Measurements from ENCODE around the gene TOMM40.
"Not testable (repeated sequence)": the region's sequence is repeated elsewhere in the genome, so short reads cannot be mapped to it uniquely, and the experiment has no call there.

TOMM40 gene

DNA sequence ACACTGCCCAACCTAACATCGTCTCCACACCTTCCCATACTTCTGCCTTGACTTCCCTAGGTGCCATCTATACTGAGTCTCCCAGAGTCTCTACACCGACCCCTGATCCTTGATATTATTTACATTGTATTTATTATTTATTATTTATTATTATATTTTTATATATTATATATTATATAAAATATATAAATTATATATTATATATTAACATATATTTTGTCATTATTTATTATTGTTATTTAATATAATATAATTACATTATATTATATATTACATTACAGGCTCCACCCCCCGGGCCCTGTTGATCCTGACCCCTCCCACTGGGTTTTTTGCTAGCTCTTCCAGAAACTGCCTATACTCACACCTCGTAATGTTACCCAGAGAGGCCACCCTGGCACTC lies 18.4 kb upstream of the TOMM40 start:
- DNase-seq: no peak

DNA sequence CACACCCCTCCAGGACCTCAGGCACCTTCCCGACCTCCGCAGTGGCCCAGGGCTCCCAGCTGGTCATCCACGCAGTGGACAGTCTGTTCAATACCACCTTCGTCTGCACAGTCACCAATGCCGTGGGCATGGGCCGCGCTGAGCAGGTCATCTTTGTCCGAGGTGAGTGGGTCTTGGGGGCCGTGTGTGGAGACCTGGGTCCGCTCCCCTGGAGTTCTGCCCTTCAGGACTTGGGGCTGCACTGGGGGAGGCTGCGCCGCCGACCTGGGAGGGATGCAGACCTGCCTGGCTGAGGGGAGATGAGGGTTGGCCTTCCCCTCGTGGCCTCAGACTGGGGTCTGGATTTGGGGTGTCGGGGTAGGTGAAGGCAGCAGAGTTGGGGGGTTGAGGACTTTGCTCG lies 16.7 kb upstream of the TOMM40 start:
- no peak for DNase-seq

DNA sequence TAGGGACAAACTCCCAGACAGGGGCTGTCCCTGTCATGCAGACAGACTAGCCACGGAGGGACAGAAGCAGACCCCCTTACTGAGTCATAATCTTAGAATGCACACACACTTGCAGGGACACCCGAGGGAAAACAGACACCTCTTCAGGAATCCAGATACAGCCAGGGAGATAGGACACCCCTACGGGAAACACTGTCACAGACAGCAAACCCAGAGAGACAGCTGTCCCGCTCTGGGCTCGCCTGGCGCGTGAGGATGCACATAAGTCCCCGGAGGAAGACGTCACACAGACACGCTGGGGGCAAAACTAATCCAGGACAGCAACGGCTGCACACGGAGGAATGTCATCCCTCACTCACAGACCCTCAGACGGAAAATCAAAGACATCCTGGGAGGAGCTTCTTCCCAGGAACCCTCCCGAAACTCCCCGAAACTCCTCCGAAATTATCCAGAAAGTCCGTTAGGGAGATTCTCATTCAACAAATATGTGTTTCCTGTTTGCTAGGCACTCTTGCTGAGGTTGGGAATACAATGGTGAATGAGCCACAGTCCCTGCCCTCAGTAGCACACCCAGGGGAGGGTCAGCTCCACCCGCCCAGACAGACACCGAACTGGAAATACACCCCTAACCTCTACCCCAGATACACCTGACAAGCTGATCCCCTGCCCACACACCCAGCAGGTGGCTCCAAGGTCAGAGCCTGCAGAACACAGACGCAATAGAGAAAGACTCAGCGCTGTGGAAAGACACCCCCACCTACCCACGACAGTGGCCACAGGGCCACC lies 15.2 kb upstream of the TOMM40 start:
- no peak for DNase-seq

DNA sequence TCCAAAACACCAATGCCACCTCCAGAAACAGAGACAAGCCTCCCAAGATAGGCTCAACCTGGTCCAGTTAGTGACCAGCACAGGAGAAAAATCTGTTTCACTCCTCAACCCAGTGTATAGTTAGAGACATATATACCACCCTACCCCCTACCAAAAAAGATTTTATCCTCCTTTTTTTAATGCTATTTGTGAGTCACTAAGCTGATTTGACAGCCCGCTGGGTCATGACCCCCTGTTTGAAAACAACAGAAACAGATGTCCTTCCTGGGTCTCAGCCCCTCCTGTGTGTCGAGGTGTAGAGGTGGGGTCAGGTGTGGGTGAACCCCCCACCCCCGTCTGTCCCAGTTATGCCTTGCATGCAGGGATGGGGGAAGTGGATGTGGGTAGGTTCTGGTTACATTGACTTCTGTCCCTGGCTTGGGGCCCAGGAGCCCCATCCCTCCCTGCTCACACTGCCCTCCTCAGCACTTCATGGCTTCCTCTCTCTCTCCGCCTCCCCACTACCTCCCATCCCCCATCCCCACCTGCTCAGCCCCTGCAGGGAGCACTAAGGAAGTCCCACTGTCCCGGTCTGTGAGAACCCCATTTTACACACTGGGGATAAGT lies 14.0 kb upstream of the TOMM40 start:
- DNase-seq: no peak

DNA sequence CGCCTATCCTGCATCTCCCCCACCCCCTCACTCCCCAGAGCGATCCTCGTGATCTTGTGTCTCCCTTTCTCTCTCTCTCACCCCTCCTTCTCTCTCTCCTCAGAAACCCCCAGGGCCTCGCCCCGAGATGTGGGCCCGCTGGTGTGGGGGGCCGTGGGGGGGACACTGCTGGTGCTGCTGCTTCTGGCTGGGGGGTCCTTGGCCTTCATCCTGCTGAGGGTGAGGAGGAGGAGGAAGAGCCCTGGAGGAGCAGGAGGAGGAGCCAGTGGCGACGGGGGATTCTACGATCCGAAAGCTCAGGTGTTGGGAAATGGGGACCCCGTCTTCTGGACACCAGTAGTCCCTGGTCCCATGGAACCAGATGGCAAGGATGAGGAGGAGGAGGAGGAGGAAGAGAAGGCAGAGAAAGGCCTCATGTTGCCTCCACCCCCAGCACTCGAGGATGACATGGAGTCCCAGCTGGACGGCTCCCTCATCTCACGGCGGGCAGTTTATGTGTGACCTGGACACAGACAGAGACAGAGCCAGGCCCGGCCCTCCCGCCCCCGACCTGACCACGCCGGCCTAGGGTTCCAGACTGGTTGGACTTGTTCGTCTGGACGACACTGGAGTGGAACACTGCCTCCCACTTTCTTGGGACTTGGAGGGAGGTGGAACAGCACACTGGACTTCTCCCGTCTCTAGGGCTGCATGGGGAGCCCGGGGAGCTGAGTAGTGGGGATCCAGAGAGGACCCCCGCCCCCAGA lies 12.8 kb upstream of the TOMM40 start:
- DNase-seq: no peak

DNA sequence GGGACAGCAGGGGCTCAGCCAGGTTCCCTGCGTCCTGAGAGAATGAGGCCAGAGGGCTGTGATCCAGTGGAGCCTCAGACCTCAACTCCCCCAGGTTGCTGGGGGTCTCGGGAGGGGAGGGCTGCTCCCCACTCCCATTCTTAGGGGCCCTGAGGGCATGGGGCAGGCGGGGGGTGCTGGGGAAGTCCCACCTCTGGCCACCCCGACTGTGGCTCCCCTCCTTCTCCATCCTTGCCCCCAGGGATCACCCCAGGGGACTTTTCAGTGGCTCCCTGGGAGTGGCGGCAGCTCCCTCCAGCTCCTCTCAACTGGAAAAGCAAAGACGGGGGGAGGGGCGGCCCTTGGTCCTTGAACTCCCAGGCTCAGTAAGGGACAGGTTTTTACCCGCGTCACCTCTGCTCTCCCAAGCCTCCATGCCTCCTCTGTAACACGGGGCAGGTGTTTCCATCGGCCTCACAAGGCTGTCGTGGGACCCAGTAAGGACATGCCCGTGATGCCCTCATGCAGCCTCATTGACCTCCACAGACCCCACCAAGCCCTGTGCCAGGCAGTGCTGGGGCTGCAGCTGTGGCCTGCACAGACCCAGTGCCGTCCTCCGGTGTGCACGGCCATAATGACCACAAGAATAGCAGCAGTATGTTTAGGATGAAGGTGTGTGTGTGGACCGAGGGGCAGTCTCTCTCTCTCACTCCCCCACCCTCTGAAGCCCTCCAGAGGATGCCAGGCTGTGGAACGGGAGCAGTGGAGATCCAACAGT lies 11.6 kb upstream of the TOMM40 start:
- DNase-seq: no peak

DNA sequence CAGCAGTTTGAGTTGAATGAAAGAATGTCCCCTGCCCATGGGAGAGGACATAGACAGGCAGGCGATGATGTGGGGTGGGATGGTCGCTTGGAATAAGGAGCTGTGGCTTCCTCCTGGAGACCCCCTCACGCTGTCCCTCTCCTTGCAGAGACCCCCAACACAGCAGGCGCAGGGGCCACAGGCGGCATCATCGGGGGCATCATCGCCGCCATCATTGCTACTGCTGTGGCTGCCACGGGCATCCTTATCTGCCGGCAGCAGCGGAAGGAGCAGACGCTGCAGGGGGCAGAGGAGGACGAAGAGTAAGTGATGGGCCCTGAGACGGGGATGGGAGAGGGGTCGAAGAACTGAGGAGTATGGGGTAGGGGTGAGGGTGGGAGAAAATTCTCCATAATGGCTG lies 9.0 kb upstream of the TOMM40 start:
- DNase-seq: no peak

DNA sequence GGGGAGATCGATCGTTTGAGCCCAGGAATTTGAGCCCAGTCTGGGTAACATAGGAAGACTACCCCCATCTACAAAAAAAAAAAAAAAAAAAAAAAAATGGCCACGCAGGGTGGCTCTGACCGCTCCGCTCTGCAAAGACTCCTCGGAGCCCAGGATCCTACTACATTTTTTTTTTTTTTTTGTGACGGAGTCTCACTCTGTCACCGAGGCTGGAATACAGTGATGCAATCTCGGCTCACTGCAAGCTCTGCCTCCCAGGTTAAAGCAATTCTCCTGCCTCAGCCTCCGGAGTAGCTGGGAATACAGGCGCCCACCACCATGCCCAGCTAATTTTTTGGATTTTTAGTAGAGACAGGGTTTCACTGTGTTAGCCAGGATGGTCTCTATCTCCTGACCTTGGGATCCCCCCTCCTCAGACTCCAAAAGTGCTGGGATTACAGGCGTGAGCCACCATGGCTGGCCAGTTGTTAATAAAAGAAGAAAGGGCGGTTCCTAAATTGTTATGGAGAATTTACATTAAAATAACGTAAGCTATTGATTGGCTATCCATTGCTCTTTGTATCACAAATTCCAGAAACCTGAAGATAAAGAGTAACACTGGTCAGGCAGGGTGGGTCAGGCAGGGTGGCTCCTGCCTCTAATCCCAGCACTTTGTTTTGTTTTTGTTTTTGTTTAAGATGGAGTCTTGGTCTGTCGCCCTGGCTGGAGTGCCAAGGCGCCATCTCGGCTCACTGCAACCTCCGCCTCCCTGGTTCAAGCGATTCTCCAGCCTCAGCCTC lies 8.2 kb upstream of the TOMM40 start:
- not testable (repeated sequence) for DNase-seq

DNA sequence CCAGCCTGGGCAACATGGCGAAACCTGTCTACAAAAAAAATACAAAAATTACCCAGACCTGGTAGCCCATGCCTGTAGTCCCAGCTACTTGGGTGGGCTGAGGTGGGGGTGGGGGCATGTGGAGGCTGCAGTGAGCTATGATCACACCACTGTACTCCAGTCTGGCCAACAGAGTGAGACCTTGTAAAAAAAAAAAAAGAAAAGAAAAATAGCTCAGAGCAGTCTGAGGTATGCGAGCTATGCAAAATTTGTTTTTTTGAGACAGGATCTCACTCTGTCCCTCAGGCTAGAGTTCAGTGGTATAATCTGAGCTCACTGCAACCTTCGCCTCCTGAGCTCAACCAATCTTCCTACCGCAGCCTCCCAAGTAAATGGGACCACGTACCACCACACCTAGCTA lies 7.1 kb upstream of the TOMM40 start:
- no peak for DNase-seq

DNA sequence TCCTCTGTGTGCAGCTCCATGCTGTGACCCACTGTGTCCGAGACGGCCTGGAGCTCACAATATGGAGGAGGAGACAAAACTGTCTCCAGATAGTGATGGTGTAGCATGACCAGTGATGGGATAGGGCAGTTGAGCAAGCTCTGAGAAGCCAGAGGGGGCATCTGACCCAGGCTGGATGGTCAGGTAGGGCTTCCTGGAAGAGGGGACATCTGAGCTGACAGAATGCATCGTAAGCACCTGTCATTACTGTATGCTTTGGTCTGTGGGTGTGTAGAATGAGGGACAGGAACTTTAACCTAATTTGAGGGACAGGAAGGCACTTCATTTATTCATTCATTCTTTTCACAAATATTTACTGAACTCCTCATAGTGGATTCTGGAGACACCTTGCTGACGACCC lies 6.5 kb upstream of the TOMM40 start:
- no peak for DNase-seq

DNA sequence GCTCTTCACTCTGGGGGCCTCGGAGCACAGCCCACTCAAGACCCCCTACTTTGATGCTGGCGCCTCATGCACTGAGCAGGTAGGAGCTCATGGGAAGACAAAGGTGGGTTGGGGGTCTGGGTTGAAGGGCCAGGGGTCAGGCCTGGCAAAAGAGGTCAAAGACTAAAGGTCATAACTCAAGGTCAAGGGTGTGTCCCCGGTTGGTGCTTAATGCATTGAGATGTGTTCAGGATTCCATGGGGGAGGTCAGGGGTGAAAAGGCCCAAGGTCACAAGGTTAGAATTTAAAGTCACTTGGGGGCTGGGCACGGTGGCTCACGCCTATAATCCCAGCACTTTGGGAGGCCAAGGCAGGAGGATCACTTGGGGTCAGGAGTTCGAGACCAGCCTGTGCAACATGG lies 4.9 kb upstream of the TOMM40 start:
- DNase-seq: no peak

DNA sequence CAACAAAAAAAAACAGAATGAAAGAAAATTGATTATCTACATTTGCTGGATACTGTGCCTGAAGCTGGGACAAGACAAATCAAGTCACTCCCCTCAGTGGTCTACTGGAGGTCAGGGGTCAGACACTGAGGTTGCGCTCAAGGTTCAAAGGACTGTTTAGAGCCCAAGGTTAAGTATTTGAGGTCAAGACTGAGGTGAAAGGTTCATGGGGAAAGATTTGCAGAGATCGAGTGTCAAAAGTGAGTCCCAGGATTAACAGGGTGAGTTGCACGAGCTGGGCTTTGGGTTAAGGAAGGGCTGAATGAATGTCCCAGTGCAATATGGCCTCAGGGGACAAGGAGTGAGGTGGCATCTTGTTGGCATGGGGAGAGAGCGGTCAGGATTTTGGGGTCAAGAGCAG lies 3.4 kb upstream of the TOMM40 start:
- DNase-seq: no peak

DNA sequence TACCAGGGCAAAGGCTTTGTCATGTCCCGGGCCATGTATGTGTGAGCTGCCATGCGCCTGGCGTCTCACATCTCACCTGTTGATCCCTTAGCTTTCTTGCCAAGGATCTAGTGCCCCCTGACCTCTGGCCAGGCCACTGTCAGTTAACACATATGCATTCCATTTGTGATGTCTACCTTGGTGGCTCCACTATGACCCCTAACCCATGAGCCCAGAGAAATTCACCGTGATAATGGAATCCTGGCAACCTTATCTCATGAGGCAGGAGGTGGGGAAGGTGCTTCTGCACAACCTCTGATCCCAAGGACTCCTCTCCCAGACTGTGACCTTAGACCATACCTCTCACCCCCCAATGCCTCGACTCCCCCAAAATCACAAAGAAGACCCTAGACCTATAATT lies 2.7 kb upstream of the TOMM40 start:
- DNase-seq: not testable (repeated sequence)

DNA sequence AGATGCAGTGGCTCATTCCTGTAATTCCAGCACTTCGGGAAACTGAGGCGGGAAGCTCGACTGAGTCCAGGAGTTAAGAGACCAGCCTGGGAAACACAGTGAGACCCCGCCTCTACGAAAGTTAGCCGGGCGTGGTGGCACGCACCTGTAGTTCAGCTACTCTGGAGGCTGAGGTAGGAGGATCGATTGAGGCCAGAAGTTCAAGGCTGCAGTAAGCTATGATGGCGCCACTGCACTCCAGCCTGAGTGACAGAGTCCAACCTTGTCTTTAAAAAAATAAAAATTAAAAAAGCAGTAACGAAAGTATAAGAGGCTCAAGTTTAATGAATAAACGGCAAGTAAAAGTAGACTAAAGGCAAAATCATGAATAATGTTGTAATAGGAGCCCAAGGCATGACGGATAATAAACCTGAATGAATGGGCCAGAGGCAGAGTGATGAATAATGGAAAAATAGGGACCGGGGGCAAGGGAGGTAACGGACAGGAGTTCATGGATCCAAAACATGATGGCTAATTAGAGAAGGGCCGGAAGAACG lies 1.2 kb upstream of the TOMM40 start:
- no peak for DNase-seq

DNA sequence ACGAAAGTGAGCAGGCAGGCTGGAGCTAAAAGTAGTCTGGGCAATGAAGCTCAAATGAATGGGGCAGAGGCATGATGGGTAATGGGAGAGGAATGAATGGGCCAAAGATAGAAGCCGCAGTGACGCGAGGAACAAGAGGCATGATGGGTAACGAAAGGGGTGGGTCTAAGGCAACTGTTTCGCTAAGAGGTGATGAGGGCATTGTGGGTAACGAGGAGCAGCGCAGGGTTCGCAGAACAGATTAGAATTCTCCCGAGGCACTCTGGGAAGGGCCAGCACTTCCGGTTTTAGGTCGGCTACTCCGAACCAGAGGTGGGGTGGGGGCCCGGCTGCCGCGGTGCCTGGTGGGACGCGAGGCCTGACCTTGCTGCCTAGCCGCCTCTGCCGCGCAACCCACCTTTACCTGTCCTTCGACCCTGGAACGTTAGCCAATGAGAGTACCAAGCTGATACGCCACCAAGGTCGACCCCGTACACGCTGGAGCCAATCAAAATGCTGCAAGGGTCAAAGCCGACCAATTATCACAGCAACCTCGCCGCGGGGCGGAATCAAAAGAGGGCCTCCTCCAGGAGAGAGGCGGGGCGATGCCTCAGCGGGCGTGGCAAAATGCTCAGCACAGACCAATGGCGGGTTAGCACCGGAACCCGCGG lies 563 bp upstream of the TOMM40 start:
- DNase-seq: peak; percentile 100

DNA sequence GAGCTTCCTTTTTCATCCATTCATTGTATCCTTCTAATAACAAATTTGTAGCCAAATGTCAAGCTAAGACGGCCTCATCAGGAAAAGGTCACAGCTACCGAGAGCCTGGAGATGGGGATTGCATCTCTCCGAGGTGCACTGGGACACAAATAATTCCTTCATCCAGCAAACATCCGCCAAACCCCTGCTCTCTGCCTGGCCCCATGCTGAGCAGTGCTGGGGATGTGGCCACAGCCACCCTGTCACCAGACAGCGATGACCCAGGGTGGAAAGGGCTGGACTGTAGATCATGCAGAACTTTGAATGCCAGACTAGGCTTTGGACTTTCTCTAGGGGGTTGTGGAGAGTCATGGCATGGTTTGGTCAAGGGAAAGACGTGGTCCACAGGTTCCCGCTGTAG lies 1.9 kb downstream of the TOMM40 start:
- DNase-seq: no peak

DNA sequence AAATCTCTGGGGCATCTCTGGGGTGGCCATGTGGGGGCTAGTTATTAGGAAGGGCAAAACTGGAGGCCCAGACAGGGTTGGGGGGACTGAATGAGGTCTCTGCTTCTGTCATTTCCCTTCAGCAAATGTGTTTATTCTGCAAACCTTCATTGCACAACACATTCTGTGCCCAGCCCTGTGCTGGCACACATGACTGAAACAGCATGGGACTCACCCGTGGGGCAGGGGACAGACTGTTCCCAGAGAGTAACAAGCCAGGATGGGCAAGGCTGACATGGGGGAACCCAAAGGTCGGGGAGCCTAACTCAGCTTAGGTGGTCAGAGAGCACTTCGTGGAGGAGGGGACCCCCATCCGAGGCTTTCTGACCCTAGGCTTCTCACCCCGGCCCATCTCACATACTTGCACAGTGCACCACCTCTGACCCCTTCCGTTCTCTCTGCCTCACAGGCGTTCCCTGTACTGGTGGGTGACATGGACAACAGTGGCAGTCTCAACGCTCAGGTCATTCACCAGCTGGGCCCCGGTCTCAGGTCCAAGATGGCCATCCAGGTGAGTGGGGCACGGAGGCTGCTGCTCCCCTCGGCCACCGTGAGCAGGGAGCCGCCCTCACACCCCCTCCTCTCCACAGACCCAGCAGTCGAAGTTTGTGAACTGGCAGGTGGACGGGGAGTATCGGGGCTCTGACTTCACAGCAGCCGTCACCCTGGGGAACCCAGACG lies 2.4 kb downstream of the TOMM40 start:
- no peak for DNase-seq

DNA sequence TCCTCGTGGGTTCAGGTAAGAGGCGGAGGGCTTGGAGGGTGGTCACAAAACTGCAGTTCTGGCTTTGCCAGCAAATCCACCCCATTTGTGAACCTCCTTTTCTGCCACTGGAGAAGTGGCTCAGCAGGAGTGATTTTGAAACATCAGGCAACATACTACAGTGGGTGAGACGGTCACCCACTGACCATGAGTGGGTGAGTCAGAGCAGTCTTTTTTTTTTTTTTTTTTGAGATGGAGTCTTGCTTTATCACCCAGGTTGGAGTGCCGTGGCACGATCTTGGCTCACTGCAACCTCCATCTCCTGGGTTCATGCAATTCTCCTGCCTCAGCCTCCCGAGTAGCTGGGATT lies 3.0 kb downstream of the TOMM40 start:
- no peak for DNase-seq

DNA sequence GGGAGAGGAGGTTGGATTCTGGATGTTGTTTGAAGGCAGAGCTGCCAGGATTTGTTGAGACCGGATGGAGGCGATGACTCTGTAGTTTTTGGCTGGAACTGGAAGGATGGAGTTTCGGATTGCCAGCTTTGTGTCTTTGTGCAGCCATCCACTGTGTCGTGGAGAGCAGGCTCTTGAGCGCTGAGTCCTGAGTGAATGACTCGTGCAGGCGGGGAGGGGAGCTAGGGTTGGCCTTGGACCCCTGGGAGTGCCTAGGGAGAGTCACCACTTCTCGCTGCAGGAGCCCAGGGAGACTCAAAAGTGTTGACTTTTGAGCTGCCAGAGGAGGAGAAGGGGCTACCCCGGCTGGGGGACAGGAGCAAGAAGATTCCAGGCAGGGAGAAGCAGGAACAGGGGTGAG lies 3.9 kb downstream of the TOMM40 start:
- DNase-seq: no peak

DNA sequence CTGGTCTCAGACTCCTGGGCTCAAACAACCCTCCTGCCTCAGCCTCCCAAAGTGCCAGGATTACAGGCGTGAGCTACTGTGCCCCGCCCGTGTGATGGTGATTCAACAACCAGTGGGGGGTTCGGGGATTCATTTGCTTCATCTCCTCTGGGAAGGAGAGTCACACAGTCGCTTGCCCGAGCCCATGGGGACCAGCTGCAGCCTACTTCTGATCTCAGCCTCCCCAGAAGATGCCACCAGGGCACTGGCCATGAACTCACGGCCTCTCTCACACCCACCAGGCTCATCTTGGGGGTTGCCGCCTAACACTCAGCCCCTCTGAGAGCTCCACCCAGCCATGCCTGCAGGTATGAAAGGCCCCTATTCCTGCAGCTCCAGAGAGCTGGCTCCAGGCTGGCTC lies 6.8 kb downstream of the TOMM40 start:
- no peak for DNase-seq

Measured in stimulated activated CD4-positive, alpha-beta T cell treated with anti-CD3 and anti-CD28 coated beads, Interleukin-4, amount 100 ng/mL, for 24 hours (primary cell).